CD4-positive, alpha-beta T cell (primary cell): ENCODE results near the gene PRKAG3. TPM values are rescaled to one million over a fixed set of nuclear protein-coding genes. Genes with fewer than 3 reads are reported as not detected.

Source experiments
- ATAC-seq: fragments of 200-7000 bp; cut with Tn5 transposase; one replicate; pipeline ENCODE4 v1.10.0; 2022; ENCODE audit warnings: mild to moderate bottlenecking; ENCODE audit not compliant: poor library complexity
- CTCF ChIA-PET: fragments of 350-600 bp; sonication (Branson Sonifier 250); formaldehyde crosslinking; loops from one replicate; lab custom pipeline; 2021; ENCODE audit warnings: antibody characterized with exemption, inconsistent platforms; lab: Charles Lee
- POLR2A ChIA-PET: fragments of 350-600 bp; sonication (Branson Sonifier 250); formaldehyde crosslinking; loops from one replicate; lab custom pipeline; 2021; ENCODE audit warnings: antibody characterized with exemption, inconsistent platforms; lab: Charles Lee
- DNase-seq, 14 experiments: peaks; one replicate each; pipeline ENCODE4 v3.0.0-alpha.2; 2013 to 2020; ENCODE audit warnings: mixed read lengths in 2 of 14
- H3K27ac ChIP-seq, 2 donors: one replicate each; pipeline versions ENCODE4 v1.5.1 to v1.7.0; 2013; ENCODE audit warnings: low read length in 2 of 2, low read depth in 1 of 2, mild to moderate bottlenecking in 1 of 2
- H3K27me3 ChIP-seq, 2 experiments: 1 replicate in 1 of 2; 2 replicates in 1 of 2; pipeline versions ENCODE4 v1.6.1 to v1.7.0; 2013; ENCODE audit warnings: low read length in 2 of 2, control low read depth in 1 of 2, mild to moderate bottlenecking in 1 of 2, moderate library complexity in 1 of 2; ENCODE audit not compliant: insufficient read depth in 2 of 2, control insufficient read depth in 1 of 2
- H3K36me3 ChIP-seq: one replicate; pipeline ENCODE4 v1.6.1; 2013; ENCODE audit warnings: low read length, control low read depth; ENCODE audit not compliant: insufficient read depth
- H3K4me1 ChIP-seq: one replicate; pipeline ENCODE4 v1.6.1; 2013; ENCODE audit warnings: low read length, control low read depth; ENCODE audit not compliant: insufficient read depth
- H3K4me3 ChIP-seq: one replicate; pipeline ENCODE4 v1.5.1; 2013; ENCODE audit warnings: mild to moderate bottlenecking, low read length, moderate library complexity
- H3K9me3 ChIP-seq, 2 experiments: 1 replicate in 1 of 2; 2 replicates in 1 of 2; pipeline versions ENCODE4 v1.6.1 to v1.7.0; 2013; ENCODE audit warnings: low read length in 2 of 2, mild to moderate bottlenecking in 2 of 2, control low read depth in 1 of 2, moderate library complexity in 1 of 2; ENCODE audit not compliant: control insufficient read depth in 1 of 2, insufficient read depth in 1 of 2
- H3K27ac Mint-ChIP-seq: one replicate; pipeline ENCODE4 v1.8.0; 2020; ENCODE audit warnings: mixed read lengths
- H3K27me3 Mint-ChIP-seq: one replicate; pipeline ENCODE4 v1.8.0; 2021; ENCODE audit warnings: mixed read lengths
- H3K36me3 Mint-ChIP-seq: one replicate; pipeline ENCODE4 v1.8.0; 2021; ENCODE audit warnings: low read depth, mixed read lengths
- H3K4me1 Mint-ChIP-seq: one replicate; pipeline ENCODE4 v1.8.0; 2021; ENCODE audit warnings: low read depth, mixed read lengths
- H3K4me3 Mint-ChIP-seq: one replicate; pipeline ENCODE4 v1.8.0; 2020; ENCODE audit warnings: mild to moderate bottlenecking, mixed read lengths
- H3K9me3 Mint-ChIP-seq: one replicate; pipeline ENCODE4 v1.8.0; 2020; ENCODE audit warnings: mixed read lengths
- intact Hi-C, 2 experiments: fragments of 100-400 bp; cut with DNase I in 1 of 2; cut with micrococcal nuclease in 1 of 2; formaldehyde crosslinking; loops; one replicate each; pipeline versions ENCODE4 v1.15.1 to v1.9.0; 2023 to 2025; cut with DNase I, micrococcal nuclease
- total RNA-seq, 174 experiments: library from RNA in 2 of 174; stranded (reverse) in 2 of 174; gene quantifications; one replicate each; pipeline ENCODE4 v1.2.3 and lab custom pipeline; 2021 to 2026
- TF ChIP-seq, protein P1 (sequence below): fragments of 200-600 bp; IDR thresholded peaks from one replicate; pipeline ENCODE4 v1.8.0; 2022; ENCODE audit warnings: antibody characterized with exemption, mild to moderate bottlenecking

The PRKAG3 gene
- total RNA-seq, 2 experiments from 2014 or later, result not detected

DNA sequence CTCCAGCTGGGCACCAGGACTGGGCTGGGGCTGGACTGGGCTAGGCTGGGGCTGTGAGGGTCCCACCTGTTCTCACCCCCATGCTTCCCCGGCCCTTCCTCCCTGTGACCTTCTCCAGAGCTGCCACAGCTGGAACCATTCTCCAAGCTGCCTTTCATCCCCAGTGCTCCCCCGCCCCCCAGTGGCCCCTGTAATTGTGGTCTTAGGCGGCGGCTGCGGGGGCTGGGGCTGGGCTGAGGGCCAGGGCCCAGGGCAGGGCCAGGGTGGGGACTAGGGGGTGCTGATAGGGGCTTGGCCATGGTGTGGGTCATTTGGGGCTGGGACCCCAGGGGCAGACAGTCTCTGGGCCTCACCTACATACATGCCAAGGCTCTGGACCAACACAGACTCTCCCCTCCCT lies 46.3 kb upstream of the PRKAG3 start:
- TF ChIP-seq, protein P1, sequence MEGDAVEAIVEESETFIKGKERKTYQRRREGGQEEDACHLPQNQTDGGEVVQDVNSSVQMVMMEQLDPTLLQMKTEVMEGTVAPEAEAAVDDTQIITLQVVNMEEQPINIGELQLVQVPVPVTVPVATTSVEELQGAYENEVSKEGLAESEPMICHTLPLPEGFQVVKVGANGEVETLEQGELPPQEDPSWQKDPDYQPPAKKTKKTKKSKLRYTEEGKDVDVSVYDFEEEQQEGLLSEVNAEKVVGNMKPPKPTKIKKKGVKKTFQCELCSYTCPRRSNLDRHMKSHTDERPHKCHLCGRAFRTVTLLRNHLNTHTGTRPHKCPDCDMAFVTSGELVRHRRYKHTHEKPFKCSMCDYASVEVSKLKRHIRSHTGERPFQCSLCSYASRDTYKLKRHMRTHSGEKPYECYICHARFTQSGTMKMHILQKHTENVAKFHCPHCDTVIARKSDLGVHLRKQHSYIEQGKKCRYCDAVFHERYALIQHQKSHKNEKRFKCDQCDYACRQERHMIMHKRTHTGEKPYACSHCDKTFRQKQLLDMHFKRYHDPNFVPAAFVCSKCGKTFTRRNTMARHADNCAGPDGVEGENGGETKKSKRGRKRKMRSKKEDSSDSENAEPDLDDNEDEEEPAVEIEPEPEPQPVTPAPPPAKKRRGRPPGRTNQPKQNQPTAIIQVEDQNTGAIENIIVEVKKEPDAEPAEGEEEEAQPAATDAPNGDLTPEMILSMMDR, result no peak
- peaks cover 33% of the 10 kb centered on the region for H3K27me3 Mint-ChIP-seq
- H3K4me1 Mint-ChIP-seq, result peaks cover 56% of the 10 kb centered on the region
- peaks cover 17 to 27% of the 10 kb centered on the region in 2 experiments for H3K27me3 ChIP-seq
- no peaks in the 10 kb centered on the region for H3K36me3 Mint-ChIP-seq
- ChIA-PET POLR2A (interaction anchor here (19.6 kb wide), 1 partner anchor 18 kb away, joined by 455 read pairs; no protein-coding TSS in a partner anchor), CTCF (interaction anchor here (1.2 to 12.1 kb wide), 5 partner anchors 10 to 102 kb away, joined by 4 to 500 read pairs (median 12); no protein-coding TSS in a partner anchor)
- H3K9me3 ChIP-seq, result peaks cover 0 to 10% of the 10 kb centered on the region in 2 experiments
- intact Hi-C loops, result loop anchor here (2.0 to 5.0 kb wide), 2 partner anchors 25 to 104 kb away; no protein-coding TSS in a partner anchor
- no peaks in the 10 kb centered on the region for H3K36me3 ChIP-seq
- ATAC-seq (no peak), DNase-seq (no peak)
- H3K4me1 ChIP-seq, result peaks cover 78% of the 10 kb centered on the region
- no peak overlapping the region for H3K4me3 Mint-ChIP-seq
- no peak overlapping the region for H3K27ac Mint-ChIP-seq
- no peak overlapping the region for H3K27ac ChIP-seq
- no peaks in the 10 kb centered on the region for H3K9me3 Mint-ChIP-seq
- no peak overlapping the region for H3K4me3 ChIP-seq

DNA sequence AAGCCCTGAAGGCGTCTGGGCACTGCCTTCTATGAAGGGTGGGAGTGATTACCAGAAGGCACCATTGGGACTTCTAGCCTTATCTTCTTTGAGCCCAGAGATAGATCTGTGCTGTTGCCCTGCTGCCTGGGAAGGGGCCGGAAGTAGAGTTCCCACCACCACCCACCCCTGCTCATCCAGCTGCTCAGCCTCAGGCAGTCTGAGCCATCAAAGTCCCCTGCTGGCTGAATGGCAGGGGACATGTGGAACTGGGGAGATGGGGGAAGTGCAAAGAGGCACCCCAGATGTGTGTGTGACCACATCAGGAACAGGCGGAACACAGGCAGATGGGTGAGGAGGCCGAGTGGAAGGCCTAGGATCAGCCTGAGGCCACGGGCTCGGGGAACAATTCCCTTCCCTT lies 45.7 kb upstream of the PRKAG3 start:
- Mint-ChIP-seq H3K4me1 (peaks cover 54% of the 10 kb centered on the region), H3K27me3 (peaks cover 38% of the 10 kb centered on the region), H3K36me3 (no peaks in the 10 kb centered on the region), H3K9me3 (no peaks in the 10 kb centered on the region), H3K27ac (no peak overlapping the region), H3K4me3 (peak overlapping the region; percentile 58)
- peaks cover 78% of the 10 kb centered on the region for H3K4me1 ChIP-seq
- no peaks in the 10 kb centered on the region for H3K36me3 ChIP-seq
- DNase-seq (peak in 1 of 14 experiments; percentile 38), ATAC-seq (no peak)
- CTCF ChIA-PET, result interaction anchor here (1.0 to 12.1 kb wide), 13 partner anchors 11 to 163 kb away, joined by 3 to 500 read pairs (median 4); no protein-coding TSS in a partner anchor
- peaks cover 0 to 15% of the 10 kb centered on the region in 2 experiments for H3K9me3 ChIP-seq
- intact Hi-C loops, result loop anchor here (2.0 to 5.0 kb wide), 2 partner anchors 25 to 105 kb away; no protein-coding TSS in a partner anchor
- H3K4me3 ChIP-seq, result no peak overlapping the region
- POLR2A ChIA-PET, result interaction anchor here (19.6 kb wide), 1 partner anchor 18 kb away, joined by 455 read pairs; no protein-coding TSS in a partner anchor
- TF ChIP-seq, protein P1, result no peak
- no peak overlapping the region for H3K27ac ChIP-seq
- peaks cover 23 to 33% of the 10 kb centered on the region in 2 experiments for H3K27me3 ChIP-seq

DNA sequence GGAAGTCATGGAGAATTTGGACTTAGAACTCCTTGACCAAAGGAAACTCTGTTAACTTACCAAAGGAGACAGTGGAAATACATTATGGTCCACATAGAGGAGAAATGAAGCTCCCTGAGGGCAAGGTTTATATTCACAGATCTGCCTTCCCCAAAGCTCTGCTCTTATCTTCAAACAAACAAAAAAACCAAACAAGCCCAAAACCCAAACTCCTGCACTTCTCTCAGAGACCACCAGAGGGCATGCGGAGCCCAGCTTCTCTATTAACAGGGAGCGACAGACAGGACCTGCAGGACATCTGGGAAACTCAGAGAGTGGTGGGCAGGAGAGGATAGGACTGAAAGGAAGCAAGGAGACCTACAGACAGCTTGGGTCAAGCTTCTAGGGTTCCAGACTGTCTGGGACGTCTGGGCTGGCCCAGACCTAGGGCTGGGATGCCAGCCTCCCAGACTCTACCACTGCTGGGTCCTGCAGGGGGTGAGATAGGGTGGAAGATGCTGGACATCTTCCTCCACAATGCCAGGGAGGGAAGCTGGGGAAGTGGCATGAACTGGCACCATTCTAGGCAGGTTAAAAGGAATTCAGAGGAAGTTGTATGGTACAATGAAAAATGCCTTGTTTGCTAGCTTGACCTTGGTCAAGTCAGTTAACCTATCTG lies 45.1 kb upstream of the PRKAG3 start:
- DNase-seq (peak; percentile 54 to 87 (median 73)), ATAC-seq (no peak)
- no peak overlapping the region for H3K27ac ChIP-seq
- peaks cover 0 to 15% of the 10 kb centered on the region in 2 experiments for H3K9me3 ChIP-seq
- CTCF ChIA-PET, result interaction anchor here (0.7 to 12.1 kb wide), 24 partner anchors 8 to 373 kb away, joined by 3 to 500 read pairs (median 4); partner anchors contain the start of gene TTLL4
- H3K36me3 ChIP-seq, result no peaks in the 10 kb centered on the region
- Mint-ChIP-seq H3K4me1 (peaks cover 54% of the 10 kb centered on the region), H3K27ac (peak overlapping the region; percentile 6), H3K4me3 (peak overlapping the region; percentile 8), H3K27me3 (peaks cover 45% of the 10 kb centered on the region), H3K36me3 (no peaks in the 10 kb centered on the region), H3K9me3 (no peaks in the 10 kb centered on the region)
- peaks cover 29 to 36% of the 10 kb centered on the region in 2 experiments for H3K27me3 ChIP-seq
- no peak overlapping the region for H3K4me3 ChIP-seq
- peaks cover 78% of the 10 kb centered on the region for H3K4me1 ChIP-seq
- POLR2A ChIA-PET, result interaction anchor here (0.5 to 19.6 kb wide), 4 partner anchors 19 to 42 kb away, joined by 3 to 455 read pairs (median 3); no protein-coding TSS in a partner anchor
- intact Hi-C loops, result loop anchor here (1.0 to 5.0 kb wide), 3 partner anchors 22 to 106 kb away; no protein-coding TSS in a partner anchor
- TF ChIP-seq, protein P1, result peak; percentile 98
